ENCODE results near the gene NPIPB5.
"Not testable (repeated sequence)": the region's sequence is repeated elsewhere in the genome, so short reads cannot be mapped to it uniquely, and the experiment has no call there.

NPIPB5 gene

DNA sequence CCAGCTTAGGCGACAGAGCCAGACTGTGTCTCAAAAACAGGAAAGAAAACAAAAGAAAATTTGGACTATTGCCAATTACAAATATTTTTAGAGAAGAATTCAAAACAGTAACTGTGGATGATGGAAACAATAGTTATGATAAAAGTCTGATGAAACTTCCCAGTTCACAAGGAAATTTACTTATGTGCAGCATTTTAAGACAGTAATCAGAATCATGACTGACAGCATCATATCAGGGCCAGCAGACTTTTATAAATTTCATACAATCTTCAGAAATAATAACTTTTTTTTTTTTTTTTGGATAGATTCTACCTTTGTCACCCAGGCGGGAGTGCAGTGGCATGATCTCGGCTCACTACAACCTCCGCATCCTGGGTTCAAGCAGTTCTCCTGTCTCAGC lies at the start of gene NPIPB5:
Gene NPIPB5 (plus strand): TSS at position 301 of the 400 bp plus-strand sequence. CDS start 2,911 bp downstream, outside the sequence.
- DNase-seq: not testable (repeated sequence)

DNA sequence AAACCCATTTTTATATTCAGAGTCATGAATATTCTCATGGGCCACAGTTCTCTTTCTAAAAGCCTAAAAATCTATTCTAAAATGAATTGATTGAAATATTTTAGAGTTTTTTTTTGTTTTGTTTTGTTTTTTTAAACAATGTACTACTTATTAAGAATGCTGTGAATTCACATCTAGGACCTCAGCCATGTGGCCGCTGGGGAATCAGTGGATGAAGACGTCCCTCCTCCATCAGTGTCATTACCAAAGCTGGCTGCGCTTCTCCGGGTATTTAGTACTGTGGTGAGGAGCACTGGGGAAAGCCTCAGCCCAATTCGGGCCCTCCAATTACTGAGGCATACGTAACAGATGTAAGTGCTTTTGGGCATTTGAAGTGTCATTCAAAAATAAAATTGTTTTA lies 41.8 kb upstream of the NPIPB5 start:
- DNase-seq: not testable (repeated sequence)

- not testable (repeated sequence) for DNase-seq
Measured at GRCh38 chr16:22537996-22538395, 27.3 kb downstream of the NPIPB5 start.

- DNase-seq: not testable (repeated sequence)
Measured at GRCh38 chr16:22544809-22545208, 34.1 kb downstream of the NPIPB5 start.

DNA sequence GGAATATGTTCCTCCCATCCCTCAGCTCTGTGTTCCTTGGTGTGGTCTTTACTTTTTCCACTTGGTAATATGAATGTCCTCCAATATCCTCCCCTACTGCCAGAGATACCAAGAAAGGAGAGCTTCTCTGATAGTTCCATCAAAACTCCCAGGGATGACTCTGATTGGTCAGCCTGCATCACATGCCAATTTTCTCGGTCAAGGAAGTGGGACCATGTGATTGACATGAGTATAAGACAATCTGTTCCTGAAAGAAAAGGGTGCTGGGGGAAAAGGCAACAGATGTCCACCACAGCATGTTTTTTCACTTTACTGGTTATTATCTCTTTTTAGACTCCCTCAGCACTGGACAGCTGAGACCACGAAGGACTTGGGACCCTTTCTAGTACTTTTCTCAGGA lies 35.9 kb downstream of the NPIPB5 start:
- DNase-seq: not testable (repeated sequence)

- DNase-seq: not testable (repeated sequence)
Measured at GRCh38 chr16:22547170-22547765, 36.6 kb downstream of the NPIPB5 start.

DNA sequence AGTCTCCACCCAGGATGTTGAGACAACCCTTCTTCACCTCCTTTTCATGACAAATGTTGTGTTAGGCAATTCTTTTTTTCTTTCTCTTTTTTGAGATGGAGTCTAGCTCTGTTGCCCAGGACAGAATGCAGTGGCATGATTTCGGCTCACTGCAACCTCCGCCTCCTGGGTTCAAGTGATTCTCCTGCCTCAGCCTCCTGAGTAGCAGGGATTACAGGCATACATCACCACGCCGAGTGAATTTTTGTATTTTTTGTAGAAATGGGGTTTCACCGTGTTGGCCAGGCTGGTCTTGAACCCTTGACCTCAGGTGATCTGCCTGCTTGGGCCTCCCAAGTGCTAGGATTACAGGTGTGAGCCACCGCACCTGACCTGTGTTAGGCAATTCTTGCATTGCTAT lies 39.2 kb downstream of the NPIPB5 start:
- not testable (repeated sequence) for DNase-seq

DNA sequence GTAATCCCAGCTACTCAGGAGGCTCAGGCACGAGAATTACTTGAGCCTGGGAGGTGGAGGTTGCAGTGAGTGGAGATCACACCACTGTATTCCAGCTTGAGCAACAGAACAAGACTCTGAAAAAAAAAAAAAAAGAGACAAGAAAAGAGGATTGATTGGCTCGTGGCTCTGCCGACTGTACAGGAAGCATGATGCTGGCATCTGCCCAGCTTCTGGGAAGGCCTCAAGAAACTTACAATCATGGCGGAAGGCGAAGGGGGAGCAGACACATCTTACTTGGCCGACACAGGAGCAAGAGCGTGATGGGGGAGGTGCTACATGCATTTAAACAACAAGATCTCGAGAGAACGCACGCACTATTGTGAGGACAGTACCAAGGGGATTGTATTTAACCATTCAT lies 40.5 kb downstream of the NPIPB5 start:
- DNase-seq: not testable (repeated sequence)

DNA sequence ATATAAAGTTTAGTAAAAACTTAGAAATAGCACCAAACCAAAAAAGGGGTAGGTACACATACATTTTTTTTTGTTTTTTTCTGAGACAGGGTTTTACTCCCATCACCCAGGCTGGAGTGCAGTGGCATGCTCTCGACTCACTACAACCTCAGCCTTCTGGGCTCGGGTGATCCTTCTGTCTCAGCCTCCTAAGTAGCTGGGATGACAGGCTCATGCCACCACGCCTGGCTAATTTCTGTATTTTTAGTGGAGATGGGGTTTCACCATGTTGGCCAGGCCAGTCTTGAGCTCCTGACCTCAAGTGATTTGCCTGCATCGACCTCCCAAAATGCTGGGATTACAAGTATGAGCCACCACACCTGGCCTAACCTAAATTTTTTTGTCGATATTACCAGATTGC lies 41.0 kb downstream of the NPIPB5 start:
- DNase-seq: not testable (repeated sequence)

- DNase-seq: not testable (repeated sequence)
Measured at GRCh38 chr16:22556759-22557158, 46.1 kb downstream of the NPIPB5 start.

All from activated CD4-positive, alpha-beta T cell treated with anti-CD3 and anti-CD28 coated beads, Interleukin-2, amount 50 U/mL, for 4 hours (primary cell).